K562 (cell line): ENCODE measurements around the gene TAF1L. TPM values are rescaled to one million over a fixed set of nuclear protein-coding genes. Genes with fewer than 3 reads are reported as not detected.

Experiments
- ATAC-seq: fragments of 200-7000 bp; cut with Tn5 transposase; 3 replicates; pipeline ENCODE4 v1.9.1; 2020; ENCODE audit warnings: moderate library complexity
- BruUV-seq: library from RNA; stranded (reverse); fragments of 400-500 nt; replicated peaks from 2 replicates; lab custom pipeline; 2021; lab: Mats Ljungman, UMichigan
- CTCF ChIA-PET: fragments of 300-600 bp; formaldehyde crosslinking; extraction: SDS; loops from one replicate; lab custom pipeline; 2021; ENCODE audit warnings: low intra/inter-chr PET ratio; lab: Yijun Ruan, JAX
- POLR2A ChIA-PET: fragments of 300-600, 350-650 bp; sonication (Branson Sonifier 250); formaldehyde crosslinking; extraction: SDS; loops from one replicate; lab custom pipeline; 2021; ENCODE audit warnings: antibody characterized with exemption, inconsistent platforms; lab: Yijun Ruan, JAX
- DNase-seq, 4 experiments: peaks; one replicate each; pipeline versions ENCODE4 v3.0.0 to v3.0.0-alpha.2; 2011 to 2018; ENCODE audit warnings: low spot score in 3 of 4, mixed read lengths in 3 of 4; ENCODE audit errors: extremely low read depth in 1 of 4
- FAIRE-seq: peaks from 2 replicates; lab custom pipeline; 2011; peaks lifted over from hg19 to GRCh38; lab: Jason Lieb, UNC
- H2AFZ ChIP-seq: 2 replicates; pipeline ENCODE4 v1.6.0; 2011; ENCODE audit warnings: low read depth, low read length, control low read depth, inconsistent platforms
- H3K27ac ChIP-seq: fragments of 200-600 bp; 3 replicates; pipeline ENCODE4 v1.8.0; 2011; ENCODE audit warnings: low read depth, mild to moderate bottlenecking, control low read depth, inconsistent platforms, low read length, moderate library complexity, mixed read lengths; ENCODE audit errors: extremely low read depth
- H3K27me3 ChIP-seq, 2 experiments: fragments of 300-600 bp in 1 of 2; 2 replicates in 1 of 2; 3 replicates in 1 of 2; pipeline versions ENCODE4 v1.6.0 to v1.8.0; 2011; ENCODE audit warnings: inconsistent platforms in 2 of 2, low read length in 2 of 2, mild to moderate bottlenecking in 1 of 2, mixed read lengths in 1 of 2, moderate library complexity in 1 of 2; ENCODE audit not compliant: control insufficient read depth in 2 of 2, insufficient read depth in 2 of 2
- H3K36me3 ChIP-seq: fragments of 300-600 bp; 3 replicates; pipeline ENCODE4 v1.8.0; 2011; ENCODE audit warnings: mild to moderate bottlenecking, low read length, inconsistent platforms; ENCODE audit not compliant: control insufficient read depth, insufficient read depth
- H3K4me1 ChIP-seq, 2 experiments: fragments of 200-600 bp in 1 of 2; replicated peaks in 1 of 2; 2 replicates in 1 of 2; 3 replicates in 1 of 2; pipeline versions ENCODE4 v1.5.1 to v1.8.0; 2011; ENCODE audit warnings: inconsistent platforms in 2 of 2, low read length in 2 of 2, mild to moderate bottlenecking in 1 of 2, mixed read lengths in 1 of 2, moderate library complexity in 1 of 2; ENCODE audit not compliant: control insufficient read depth in 2 of 2, insufficient read depth in 2 of 2
- H3K4me2 ChIP-seq: 2 replicates; pipeline ENCODE4 v1.6.1; 2011; ENCODE audit warnings: low read length, control low read depth, inconsistent platforms, mixed read lengths; ENCODE audit not compliant: insufficient read depth
- H3K4me3 ChIP-seq: fragments of 200-600 bp; sonication (generic), shearing (Covaris generic); 2 replicates; pipeline ENCODE4 v1.5.1; 2016; ENCODE audit warnings: control low read depth, inconsistent platforms
- H3K79me2 ChIP-seq: fragments of 200-600 bp; 3 replicates; pipeline ENCODE4 v1.8.0; 2011; ENCODE audit warnings: low read length, inconsistent platforms; ENCODE audit not compliant: control insufficient read depth, insufficient read depth
- H3K9ac ChIP-seq, 2 experiments: 2 replicates each; pipeline versions ENCODE4 v1.6.0 to v1.6.1; 2011; ENCODE audit warnings: low read depth in 2 of 2, low read length in 2 of 2, control low read depth in 1 of 2, inconsistent platforms in 1 of 2, mild to moderate bottlenecking in 1 of 2, mixed read lengths in 1 of 2; ENCODE audit not compliant: insufficient read depth in 1 of 2
- H3K9me1 ChIP-seq: one replicate; pipeline ENCODE4 v1.6.0; 2011; ENCODE audit warnings: inconsistent platforms, mild to moderate bottlenecking, low read length, moderate library complexity; ENCODE audit not compliant: control insufficient read depth, insufficient read depth
- H3K9me3 ChIP-seq: replicated peaks from 2 replicates; pipeline ENCODE4 v1.5.1; 2011; ENCODE audit warnings: low read depth, low read length, inconsistent platforms; ENCODE audit not compliant: control insufficient read depth, insufficient read depth
- H4K20me1 ChIP-seq: replicated peaks from 2 replicates; pipeline ENCODE4 v1.6.1; 2011; ENCODE audit warnings: low read length, inconsistent platforms, mixed read lengths; ENCODE audit not compliant: control insufficient read depth, insufficient read depth
- ARHGAP35 ChIP-seq: fragments of 450-650 bp; IDR thresholded peaks from 2 replicates; pipeline ENCODE4 v1.6.1; 2018; ENCODE audit not compliant: partially characterized antibody
- ATF7 ChIP-seq: fragments of 450-650 bp; IDR thresholded peaks from 2 replicates; pipeline ENCODE4 v1.7.1; 2014; ENCODE audit warnings: mild to moderate bottlenecking, moderate library complexity
- CHD1 ChIP-seq: fragments of 200-600 bp; sonication (generic); IDR thresholded peaks from one replicate; pipeline ENCODE4 v1.6.1; 2012; ENCODE audit warnings: mild to moderate bottlenecking, moderate library complexity, low read length, inconsistent platforms
- ELF1 ChIP-seq: fragments of 200-800 bp; sonication (Bioruptor generic); IDR thresholded peaks from 2 replicates; pipeline ENCODE4 v1.6.1; 2016; ENCODE audit warnings: missing genetic modification characterization, missing compliant biosample characterization
- EP300 ChIP-seq: IDR thresholded peaks from 2 replicates; pipeline ENCODE4 v1.6.1; 2012; ENCODE audit warnings: low read length, improper control_type of control experiment
- ESRRA ChIP-seq: fragments of 450-650 bp; IDR thresholded peaks from 2 replicates; pipeline ENCODE4 v1.6.1; 2014; ENCODE audit warnings: low read depth, mild to moderate bottlenecking, moderate library complexity, borderline replicate concordance
- NRF1 ChIP-seq, 2 experiments: fragments of 450-650 bp; IDR thresholded peaks in 1 of 2; conservative IDR thresholded peaks in 1 of 2; 2 replicates each; pipeline ENCODE4 v1.6.1; 2014; ENCODE audit warnings: mild to moderate bottlenecking in 2 of 2
- SAP30 ChIP-seq: fragments of 200-600 bp; sonication (generic); IDR thresholded peaks from 2 replicates; pipeline ENCODE4 v1.6.1; 2012; ENCODE audit warnings: borderline replicate concordance, low read depth, mild to moderate bottlenecking, moderate library complexity, low read length, control low read depth, inconsistent platforms; ENCODE audit not compliant: insufficient read depth, poor library complexity, severe bottlenecking
- SRSF3 ChIP-seq: fragments of 200-400 bp; formaldehyde crosslinking; IDR thresholded peaks from 2 replicates; pipeline ENCODE4 v1.6.1; 2016; ENCODE audit warnings: mild to moderate bottlenecking, low read length, moderate library complexity; ENCODE audit not compliant: insufficient read depth
- ZKSCAN1 ChIP-seq: fragments of 150-350 bp; IDR thresholded peaks from 2 replicates; pipeline ENCODE4 v1.6.1; 2016; ENCODE audit warnings: low read depth, low read length
- ZNF140 ChIP-seq: fragments of 250-450 bp; sonication (Bioruptor Pico); IDR thresholded peaks from 2 replicates; pipeline ENCODE4 v1.8.0; 2021; ENCODE audit warnings: moderate library complexity, mild to moderate bottlenecking, inconsistent platforms
- WGBS: fragments of 100-300 bp; shearing (Covaris generic); methylation state at CpG from one replicate; pipeline ENCODE4 v1.1.6; 2016; ENCODE audit warnings: low coverage, mixed read lengths; ENCODE audit not compliant: insufficient coverage; ENCODE audit errors: missing lambda C conversion rate; 5-methylcytosine and 5-hydroxymethylcytosine counted together
- in situ Hi-C: fragments of 300-500 bp; cut with MboI; formaldehyde crosslinking; loops from 4 replicates; pipeline ENCODE4 v1.15.0; 2018; ENCODE audit warnings: inconsistent platforms, mixed read lengths
- intact Hi-C: fragments of 100-400 bp; cut with micrococcal nuclease; formaldehyde crosslinking; loops from 2 replicates; pipeline ENCODE4 v1.14.2; 2022
- polyA plus RNA-seq, 8 experiments: library from polyadenylated mRNA; depleted of rRNA in 4 of 8; stranded (reverse) in 5 of 8; unstranded in 3 of 8; fragments of >200 nt; fragmentation: Nextera tagmentation in 2 of 8; fragmentation: Illumina TruSeq in 1 of 8; extraction: Ambion mirVana in 2 of 8; extraction: Trizol in 1 of 8; gene quantifications; 2 replicates each; pipeline versions ENCODE4 v1.2.1 to v1.2.3, GENCODE V29; 2011 to 2014; ENCODE audit warnings: inconsistent platforms in 1 of 8, missing spikeins in 1 of 8
- total RNA-seq, 7 experiments: library from RNA; depleted of rRNA in 6 of 7; stranded (reverse); fragments of >200 nt in 6 of 7; fragmentation: Illumina TruSeq in 2 of 7; extraction: Trizol in 2 of 7; gene quantifications; 2 replicates each; pipeline versions ENCODE4 v1.2.1 to v1.2.3, GENCODE V29; 2011 to 2021; ENCODE audit warnings: low replicate concordance in 1 of 7
- TF ChIP-seq, protein P1 (sequence below): sonication (generic); formaldehyde crosslinking; IDR thresholded peaks from 2 replicates; pipeline ENCODE4 v1.8.1; 2023; ENCODE audit warnings: mild to moderate bottlenecking, missing genetic modification reagents
- TF ChIP-seq, protein P2 (sequence below): IDR thresholded peaks from 3 replicates; pipeline ENCODE4 v1.6.1; 2011; ENCODE audit warnings: borderline replicate concordance, mild to moderate bottlenecking, moderate library complexity; ENCODE audit not compliant: insufficient read length; ENCODE audit errors: extremely low read depth
- TF ChIP-seq, protein P3 (sequence below): fragments of 250-450 bp; sonication (Bioruptor Pico); IDR thresholded peaks from 2 replicates; pipeline ENCODE4 v1.4.0; 2020; ENCODE audit warnings: mild to moderate bottlenecking

Gene TAF1L
- total and polyA plus RNA-seq, 9 of the 15 experiments (the other 6 are each of a cell fraction or from before 2014, with no cell fraction given): 0.01 to 0.04 (median 0.03) TPM; not detected in 3

DNA sequence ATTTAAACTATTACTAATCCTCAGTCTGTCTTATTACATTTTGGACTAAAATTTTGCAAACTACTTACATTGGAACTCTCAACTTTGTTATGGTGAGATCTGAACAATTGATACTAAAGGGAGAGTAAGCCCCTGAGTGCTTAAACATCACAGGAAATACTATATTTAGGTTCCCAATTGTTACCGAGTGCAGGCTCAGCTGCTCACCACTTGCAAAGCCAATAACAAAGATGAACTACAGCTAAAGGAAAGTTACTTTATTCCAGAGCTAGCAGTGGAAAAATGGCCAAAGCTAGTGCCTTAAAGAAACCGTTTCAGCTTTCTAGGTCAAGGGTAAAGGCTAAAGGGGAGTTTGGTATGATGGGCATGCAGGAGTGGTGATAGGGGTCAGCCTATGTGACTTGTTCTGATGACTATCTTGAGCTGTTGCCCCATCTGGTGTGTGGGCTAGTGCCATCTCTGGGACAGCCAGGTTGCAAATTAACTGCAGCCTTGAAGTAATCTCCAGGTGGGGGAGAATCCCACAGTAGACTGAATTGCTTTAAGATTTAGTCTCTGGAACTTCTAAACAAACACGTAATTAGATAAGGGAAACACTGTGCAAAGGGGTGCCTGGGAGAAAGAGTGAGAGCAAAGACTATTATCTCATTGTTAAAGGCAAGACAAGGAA lies 54.7 kb downstream of the TAF1L start:
- H3K4me3 ChIP-seq: no peak overlapping the region
- CTCF ChIA-PET: interaction anchor here (0.6 to 6.5 kb wide), 5 partner anchors 54 to 1142 kb away, joined by 3 to 93 read pairs (median 5); no protein-coding TSS in a partner anchor
- intact Hi-C loops (loop anchor here (1.0 to 10.0 kb wide), 2 partner anchors 124 to 388 kb away; no protein-coding TSS in a partner anchor), in situ Hi-C loops (loop anchor here (5.0 kb wide), 1 partner anchor 387 kb away; no protein-coding TSS in a partner anchor)
- H3K36me3 ChIP-seq: no peaks in the 10 kb centered on the region
- FAIRE-seq (no peak), ATAC-seq (no peak), DNase-seq (no peak)
- no peaks in the 10 kb centered on the region; a peak in 1 of 5 replicates for H3K4me1 ChIP-seq
- H3K4me2 ChIP-seq: no peak overlapping the region
- H3K27me3 ChIP-seq: no peaks in the 10 kb centered on the region
- no peaks in the 10 kb centered on the region for H3K9me3 ChIP-seq
- no TSS peak for BruUV-seq
- H4K20me1 ChIP-seq: no peaks in the 10 kb centered on the region
- no peaks in the 10 kb centered on the region for H3K9me1 ChIP-seq
- H2AFZ ChIP-seq: no peak overlapping the region
- 0% methylated on average over 3 of the region's 3 CpGs for WGBS
- H3K9ac ChIP-seq: no peak overlapping the region
- no peaks in the 10 kb centered on the region for H3K79me2 ChIP-seq
- POLR2A ChIA-PET: interaction anchor here (1.6 kb wide), 1 partner anchor 202 kb away, joined by 5 read pairs; no protein-coding TSS in a partner anchor
- H3K27ac ChIP-seq: no peak overlapping the region
- TF ChIP-seq, protein P1, sequence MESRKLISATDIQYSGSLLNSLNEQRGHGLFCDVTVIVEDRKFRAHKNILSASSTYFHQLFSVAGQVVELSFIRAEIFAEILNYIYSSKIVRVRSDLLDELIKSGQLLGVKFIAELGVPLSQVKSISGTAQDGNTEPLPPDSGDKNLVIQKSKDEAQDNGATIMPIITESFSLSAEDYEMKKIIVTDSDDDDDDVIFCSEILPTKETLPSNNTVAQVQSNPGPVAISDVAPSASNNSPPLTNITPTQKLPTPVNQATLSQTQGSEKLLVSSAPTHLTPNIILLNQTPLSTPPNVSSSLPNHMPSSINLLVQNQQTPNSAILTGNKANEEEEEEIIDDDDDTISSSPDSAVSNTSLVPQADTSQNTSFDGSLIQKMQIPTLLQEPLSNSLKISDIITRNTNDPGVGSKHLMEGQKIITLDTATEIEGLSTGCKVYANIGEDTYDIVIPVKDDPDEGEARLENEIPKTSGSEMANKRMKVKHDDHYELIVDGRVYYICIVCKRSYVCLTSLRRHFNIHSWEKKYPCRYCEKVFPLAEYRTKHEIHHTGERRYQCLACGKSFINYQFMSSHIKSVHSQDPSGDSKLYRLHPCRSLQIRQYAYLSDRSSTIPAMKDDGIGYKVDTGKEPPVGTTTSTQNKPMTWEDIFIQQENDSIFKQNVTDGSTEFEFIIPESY (CRISPR knock-in tag): no peak
- TF ChIP-seq ESRRA (no peak), EP300 (no peak), CHD1 (no peak), ATF7 (no peak), ELF1 (tag) (no peak), ZNF140 (CRISPR knock-in tag) (no peak), NRF1 (conservative IDR thresholded peaks at IDR 0.05 in 1 of 2, IDR thresholded peaks at IDR 0.05 in 1 of 2) (no peak), SAP30 (no peak), ARHGAP35 (no peak), ZKSCAN1 (no peak), SRSF3 (no peak)
- TF ChIP-seq, protein P2, sequence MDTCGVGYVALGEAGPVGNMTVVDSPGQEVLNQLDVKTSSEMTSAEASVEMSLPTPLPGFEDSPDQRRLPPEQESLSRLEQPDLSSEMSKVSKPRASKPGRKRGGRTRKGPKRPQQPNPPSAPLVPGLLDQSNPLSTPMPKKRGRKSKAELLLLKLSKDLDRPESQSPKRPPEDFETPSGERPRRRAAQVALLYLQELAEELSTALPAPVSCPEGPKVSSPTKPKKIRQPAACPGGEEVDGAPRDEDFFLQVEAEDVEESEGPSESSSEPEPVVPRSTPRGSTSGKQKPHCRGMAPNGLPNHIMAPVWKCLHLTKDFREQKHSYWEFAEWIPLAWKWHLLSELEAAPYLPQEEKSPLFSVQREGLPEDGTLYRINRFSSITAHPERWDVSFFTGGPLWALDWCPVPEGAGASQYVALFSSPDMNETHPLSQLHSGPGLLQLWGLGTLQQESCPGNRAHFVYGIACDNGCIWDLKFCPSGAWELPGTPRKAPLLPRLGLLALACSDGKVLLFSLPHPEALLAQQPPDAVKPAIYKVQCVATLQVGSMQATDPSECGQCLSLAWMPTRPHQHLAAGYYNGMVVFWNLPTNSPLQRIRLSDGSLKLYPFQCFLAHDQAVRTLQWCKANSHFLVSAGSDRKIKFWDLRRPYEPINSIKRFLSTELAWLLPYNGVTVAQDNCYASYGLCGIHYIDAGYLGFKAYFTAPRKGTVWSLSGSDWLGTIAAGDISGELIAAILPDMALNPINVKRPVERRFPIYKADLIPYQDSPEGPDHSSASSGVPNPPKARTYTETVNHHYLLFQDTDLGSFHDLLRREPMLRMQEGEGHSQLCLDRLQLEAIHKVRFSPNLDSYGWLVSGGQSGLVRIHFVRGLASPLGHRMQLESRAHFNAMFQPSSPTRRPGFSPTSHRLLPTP: no peak
- TF ChIP-seq, protein P3, sequence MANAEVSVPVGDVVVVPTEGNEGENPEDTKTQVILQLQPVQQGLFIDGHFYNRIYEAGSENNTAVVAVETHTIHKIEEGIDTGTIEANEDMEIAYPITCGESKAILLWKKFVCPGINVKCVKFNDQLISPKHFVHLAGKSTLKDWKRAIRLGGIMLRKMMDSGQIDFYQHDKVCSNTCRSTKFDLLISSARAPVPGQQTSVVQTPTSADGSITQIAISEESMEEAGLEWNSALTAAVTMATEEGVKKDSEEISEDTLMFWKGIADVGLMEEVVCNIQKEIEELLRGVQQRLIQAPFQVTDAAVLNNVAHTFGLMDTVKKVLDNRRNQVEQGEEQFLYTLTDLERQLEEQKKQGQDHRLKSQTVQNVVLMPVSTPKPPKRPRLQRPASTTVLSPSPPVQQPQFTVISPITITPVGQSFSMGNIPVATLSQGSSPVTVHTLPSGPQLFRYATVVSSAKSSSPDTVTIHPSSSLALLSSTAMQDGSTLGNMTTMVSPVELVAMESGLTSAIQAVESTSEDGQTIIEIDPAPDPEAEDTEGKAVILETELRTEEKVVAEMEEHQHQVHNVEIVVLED (CRISPR knock-in tag): no peak
